NCI-H2081 treated with DMSO at 0.1 percent for 48 hours (cell line): ENCODE measurements around the gene SF3B2.
"Not testable (repeated sequence)": the region's sequence is repeated elsewhere in the genome, so short reads cannot be mapped to it uniquely, and the experiment has no call there.

Experiments used
- DNase-seq: peaks from one replicate; lab custom pipeline; 2025; lab: John Stamatoyannopoulos, UW

The SF3B2 gene

GRCh38 chr11:66015936-66016792 is 36.0 kb upstream of the SF3B2 start:
- no peak for DNase-seq

DNA sequence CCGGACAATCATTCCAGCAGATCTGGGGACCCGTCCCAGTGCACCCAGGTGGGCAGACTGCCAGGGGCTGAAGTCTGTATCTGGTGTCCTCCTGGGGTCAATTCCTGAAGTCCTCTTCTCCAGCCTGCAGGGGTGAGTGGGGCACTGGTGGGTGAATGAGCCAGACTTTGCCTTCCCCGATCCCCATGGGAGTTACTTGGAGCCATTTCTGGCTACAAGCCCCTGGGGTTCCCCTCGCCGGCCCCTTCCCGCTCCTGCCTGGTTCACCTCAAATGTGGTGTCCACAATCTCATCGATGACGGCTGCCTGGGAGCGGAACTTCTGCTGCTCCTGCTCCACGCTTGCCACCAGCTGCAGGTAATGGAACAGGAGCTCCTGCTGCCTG is 35.4 kb upstream of the SF3B2 start:
- no peak for DNase-seq

DNA sequence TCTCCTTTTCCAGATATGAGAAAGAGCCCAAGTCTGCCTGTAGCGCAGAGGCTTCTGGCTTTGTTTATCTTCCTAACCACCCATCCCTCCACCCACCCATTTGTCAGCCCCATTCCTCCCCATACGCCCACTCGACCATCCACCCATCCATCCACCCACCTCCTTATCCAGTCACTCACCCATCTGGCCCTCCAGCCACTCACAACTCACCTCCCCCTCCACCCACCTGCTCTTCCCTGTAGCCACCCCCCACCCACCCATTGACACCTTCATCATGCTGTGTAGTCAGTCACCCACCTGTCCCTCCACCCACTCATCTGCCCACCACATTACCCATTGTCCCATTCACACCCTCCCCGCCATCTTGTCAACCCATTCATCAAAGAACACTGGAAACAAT is 34.8 kb upstream of the SF3B2 start:
- DNase-seq: no peak

- no peak for DNase-seq
Observed at GRCh38 chr11:66020212-66020611, 32.0 kb upstream of the SF3B2 start.

GRCh38 chr11:66020618-66021357 is 31.4 kb upstream of the SF3B2 start:
- DNase-seq: no peak

GRCh38 chr11:66022401-66023185 is 29.6 kb upstream of the SF3B2 start:
- DNase-seq: no peak

GRCh38 chr11:66023186-66023440 is 29.1 kb upstream of the SF3B2 start:
- DNase-seq: not testable (repeated sequence)

GRCh38 chr11:66026017-66026529 is 26.1 kb upstream of the SF3B2 start, which contains the start of gene CATSPER1:
Gene CATSPER1, minus strand, starts transcription at chr11:66026479. Its CDS starts 100 bp downstream, at chr11:66026379.
- no peak for DNase-seq

GRCh38 chr11:66032957-66033735 is 19.0 kb upstream of the SF3B2 start:
- DNase-seq: no peak

DNA sequence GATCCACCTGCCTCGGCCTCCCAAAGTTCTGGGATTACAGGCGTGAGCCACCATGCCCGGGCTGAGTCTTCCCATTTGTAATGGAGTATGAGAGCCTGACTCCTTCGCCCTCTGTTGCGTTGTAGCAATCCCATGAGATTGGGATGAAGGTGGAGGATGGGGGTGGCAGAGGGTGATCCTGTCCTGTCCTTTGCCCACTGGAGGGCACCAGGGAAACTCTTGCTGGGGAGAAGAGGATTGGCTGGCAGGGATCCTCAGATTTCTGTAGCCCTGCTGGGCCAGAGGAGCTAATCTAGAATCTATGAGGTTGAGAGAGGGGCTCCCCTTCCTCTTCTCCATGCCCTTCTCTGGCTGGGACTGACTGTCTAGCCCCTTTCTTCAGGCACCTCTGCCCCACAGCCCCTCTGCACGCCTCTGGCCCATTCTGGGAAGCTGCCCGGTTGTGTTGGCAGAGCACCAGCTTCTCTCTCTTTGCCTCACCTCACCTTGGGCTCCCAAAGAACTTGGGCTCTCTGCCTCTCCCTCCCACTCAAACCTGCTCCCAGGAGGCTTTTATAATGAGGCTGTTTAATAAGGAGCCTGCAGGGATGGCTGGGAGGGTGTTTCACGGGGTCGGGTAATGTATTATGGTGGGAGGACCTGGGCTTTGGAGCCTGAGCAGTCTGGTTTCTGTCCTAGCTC is 16.4 kb upstream of the SF3B2 start:
- no peak for DNase-seq

GRCh38 chr11:66036334-66036710 is 15.8 kb upstream of the SF3B2 start:
- DNase-seq: no peak

DNA sequence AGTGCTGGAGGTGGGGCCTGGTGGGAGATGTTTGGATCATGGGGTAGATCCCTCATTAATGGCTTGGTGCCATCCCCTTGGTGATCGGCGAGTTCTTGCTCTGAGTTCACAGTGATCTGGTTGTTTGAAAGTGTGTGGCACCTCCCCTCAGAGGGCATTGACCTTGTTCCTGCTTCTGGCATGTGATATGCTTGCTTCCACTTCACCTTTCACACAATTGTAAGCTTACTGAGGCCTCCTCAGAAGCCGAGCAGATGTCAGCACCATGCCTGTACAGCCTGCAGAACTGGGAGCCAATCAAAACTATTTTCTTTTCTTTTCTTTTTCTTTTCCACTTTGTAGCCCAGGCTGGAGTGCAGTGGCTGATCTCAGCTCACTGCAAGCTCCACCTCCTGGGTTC is 14.8 kb upstream of the SF3B2 start:
- no peak for DNase-seq

DNA sequence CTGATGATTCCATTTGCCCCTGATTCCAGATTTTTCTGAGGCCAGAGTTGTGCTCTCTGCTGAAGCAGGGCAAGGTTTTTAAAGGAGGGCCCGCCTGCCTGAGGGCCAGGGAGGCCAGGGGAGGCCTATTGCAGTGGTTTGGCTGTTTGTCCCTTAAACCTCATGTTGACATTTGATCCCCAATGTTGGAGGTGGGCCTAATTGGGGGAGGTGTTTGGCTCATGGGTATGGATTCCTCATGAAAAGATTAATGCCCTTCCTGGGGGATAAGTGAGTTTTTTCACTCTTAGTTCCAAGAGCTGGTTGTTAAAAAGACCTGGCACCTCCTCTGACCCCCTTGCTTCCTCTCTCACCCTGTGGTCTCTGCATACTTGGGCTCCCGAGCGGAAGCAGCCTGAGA is 12.4 kb upstream of the SF3B2 start:
- no peak for DNase-seq

GRCh38 chr11:66042227-66042995 is 9.8 kb upstream of the SF3B2 start:
- DNase-seq: no peak

DNA sequence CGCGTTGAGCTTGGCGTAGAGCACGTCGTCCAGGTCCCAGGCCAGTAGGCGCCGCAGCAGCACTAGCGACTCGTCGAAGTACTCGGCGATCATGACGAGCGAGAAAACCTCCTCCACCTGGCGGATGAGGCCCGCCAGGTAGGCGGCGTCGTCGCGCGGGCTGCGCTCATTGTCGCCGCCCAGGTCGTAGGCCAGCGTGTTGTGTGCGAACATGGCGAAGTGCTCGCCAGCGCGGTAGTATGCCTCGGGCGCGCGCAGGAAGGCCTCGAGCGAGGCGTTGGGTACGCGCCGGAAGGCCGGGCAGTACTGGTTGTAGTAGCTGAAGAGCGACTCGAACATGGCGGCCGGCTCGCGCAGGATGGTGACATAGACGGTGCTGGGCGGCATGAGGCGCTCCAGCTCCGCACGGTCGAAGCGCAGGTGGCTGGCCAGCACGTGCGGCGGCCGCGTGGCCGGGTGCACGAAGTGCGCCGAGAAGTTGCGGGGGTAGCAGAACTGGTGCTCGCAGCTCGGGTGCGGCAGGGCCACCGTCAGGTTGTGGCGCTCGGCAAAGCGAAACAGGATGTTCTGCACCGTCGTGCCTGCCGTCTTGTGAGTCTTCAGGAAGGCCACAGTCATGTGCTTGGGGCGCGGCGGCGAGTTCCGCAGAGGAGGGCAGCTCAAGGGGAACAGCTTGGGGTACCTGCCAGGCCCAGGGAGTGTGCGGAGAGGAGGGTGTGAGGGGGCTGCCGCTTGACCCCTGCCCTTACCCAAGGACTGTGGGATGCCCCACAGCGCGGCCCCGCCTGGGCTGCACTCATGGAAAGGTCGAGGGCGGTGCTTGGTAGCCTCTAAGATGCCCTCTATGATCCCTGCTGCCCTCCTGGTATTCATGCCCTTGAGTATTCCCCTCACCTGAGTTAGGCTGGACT is 8.9 kb upstream of the SF3B2 start:
- no peak for DNase-seq

DNA sequence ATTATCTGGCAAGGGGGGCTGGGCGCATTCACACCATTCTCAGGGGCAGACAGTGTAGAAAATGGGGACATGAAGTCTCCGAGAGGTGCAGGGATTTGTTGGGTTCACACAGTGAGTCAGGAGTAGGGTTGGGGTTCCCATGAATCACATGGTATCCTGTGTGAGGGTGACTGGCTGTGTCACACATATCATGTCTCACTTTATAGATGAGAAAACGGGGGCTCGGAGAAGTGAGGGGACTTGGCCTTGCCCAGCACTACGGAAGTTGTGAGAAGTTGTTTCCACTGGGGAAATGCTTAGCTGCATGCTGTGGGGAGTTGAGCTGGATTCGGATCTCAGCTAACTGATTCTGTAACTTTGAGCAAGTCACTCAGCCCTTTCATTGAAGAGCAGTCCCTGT is 7.4 kb upstream of the SF3B2 start:
- DNase-seq: no peak

- no peak for DNase-seq
Observed at GRCh38 chr11:66045177-66045639, 7.0 kb upstream of the SF3B2 start.

DNA sequence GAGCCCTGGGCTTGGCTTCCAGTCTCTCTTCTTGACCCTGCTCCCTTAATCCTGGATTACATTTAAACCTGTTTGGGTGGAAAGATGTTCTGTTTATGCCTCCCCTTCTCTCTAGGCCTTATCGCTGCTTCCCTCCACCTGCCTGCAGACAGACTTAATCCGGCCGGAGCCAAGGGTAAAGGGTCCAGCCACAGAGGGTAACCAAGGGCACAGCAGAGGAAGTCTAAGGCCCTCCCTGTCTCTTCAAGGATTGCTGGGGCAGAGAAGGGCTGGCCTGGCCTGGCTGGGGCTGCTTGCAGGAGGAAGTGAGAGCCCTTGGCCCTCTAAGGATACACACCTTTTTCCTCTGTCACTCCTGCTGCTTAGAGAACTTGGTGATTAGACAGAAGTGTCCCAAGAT is 5.3 kb upstream of the SF3B2 start:
- no peak for DNase-seq
